ENCODE data around the gene DLG5.

The DLG5 gene

GRCh38 chr10:77869626-77870420 is 56.7 kb downstream of the DLG5 start:
- Histone ChIP-seq H3K27ac (ENCODE audit: low read length) (no peak overlapping the region), H3K9me3 (ENCODE audit: control insufficient read depth, low read depth, low read length) (no peaks in the 10 kb centered on the region), H3K4me3 (ENCODE audit: low read length) (no peak overlapping the region), H3K36me3 (ENCODE audit: control insufficient read depth, low read depth, low read length) (peaks cover 3% of the 10 kb centered on the region), H3K4me1 (ENCODE audit: control insufficient read depth, low read depth, low read length) (peaks cover 31% of the 10 kb centered on the region), H3K27me3 (ENCODE audit: control insufficient read depth, insufficient read depth, low read length) (no peaks in the 10 kb centered on the region), H3K9ac (ENCODE audit: low read length) (no peak overlapping the region)

GRCh38 chr10:77868523-77868922 is 58.0 kb downstream of the DLG5 start:
- H3K4me1 ChIP-seq (ENCODE audit: control insufficient read depth, low read depth, low read length) = peaks cover 35% of the 10 kb centered on the region
- no peak overlapping the region for H3K4me3 ChIP-seq (ENCODE audit: low read length)
- no peak overlapping the region for H3K27ac ChIP-seq (ENCODE audit: low read length)
- H3K36me3 ChIP-seq (ENCODE audit: control insufficient read depth, low read depth, low read length) = peaks cover 3% of the 10 kb centered on the region
- no peaks in the 10 kb centered on the region for H3K9me3 ChIP-seq (ENCODE audit: control insufficient read depth, low read depth, low read length)
- no peak overlapping the region for H3K9ac ChIP-seq (ENCODE audit: low read length)
- no peaks in the 10 kb centered on the region for H3K27me3 ChIP-seq (ENCODE audit: control insufficient read depth, insufficient read depth, low read length)

GRCh38 chr10:77867124-77867719 is 59.3 kb downstream of the DLG5 start:
- no peaks in the 10 kb centered on the region for H3K9me3 ChIP-seq (ENCODE audit: control insufficient read depth, low read depth, low read length)
- H3K9ac ChIP-seq (ENCODE audit: low read length) = no peak overlapping the region
- H3K36me3 ChIP-seq (ENCODE audit: control insufficient read depth, low read depth, low read length) = peaks cover 3% of the 10 kb centered on the region
- no peak overlapping the region for H3K27ac ChIP-seq (ENCODE audit: low read length)
- H3K27me3 ChIP-seq (ENCODE audit: control insufficient read depth, insufficient read depth, low read length) = no peaks in the 10 kb centered on the region
- peaks cover 32% of the 10 kb centered on the region for H3K4me1 ChIP-seq (ENCODE audit: control insufficient read depth, low read depth, low read length)
- no peak overlapping the region for H3K4me3 ChIP-seq (ENCODE audit: low read length)

GRCh38 chr10:77866598-77866997 is 60.0 kb downstream of the DLG5 start:
- Histone ChIP-seq H3K36me3 (ENCODE audit: control insufficient read depth, low read depth, low read length) (peaks cover 3% of the 10 kb centered on the region), H3K4me3 (ENCODE audit: low read length) (no peak overlapping the region), H3K9ac (ENCODE audit: low read length) (no peak overlapping the region), H3K27ac (ENCODE audit: low read length) (no peak overlapping the region), H3K9me3 (ENCODE audit: control insufficient read depth, low read depth, low read length) (no peaks in the 10 kb centered on the region), H3K27me3 (ENCODE audit: control insufficient read depth, insufficient read depth, low read length) (no peaks in the 10 kb centered on the region), H3K4me1 (ENCODE audit: control insufficient read depth, low read depth, low read length) (peaks cover 32% of the 10 kb centered on the region)

GRCh38 chr10:77865580-77866324 is 60.8 kb downstream of the DLG5 start:
- no peak overlapping the region for H3K27ac ChIP-seq (ENCODE audit: low read length)
- H3K36me3 ChIP-seq (ENCODE audit: control insufficient read depth, low read depth, low read length) = peaks cover 3% of the 10 kb centered on the region
- no peaks in the 10 kb centered on the region for H3K9me3 ChIP-seq (ENCODE audit: control insufficient read depth, low read depth, low read length)
- peaks cover 32% of the 10 kb centered on the region for H3K4me1 ChIP-seq (ENCODE audit: control insufficient read depth, low read depth, low read length)
- H3K9ac ChIP-seq (ENCODE audit: low read length) = no peak overlapping the region
- H3K27me3 ChIP-seq (ENCODE audit: control insufficient read depth, insufficient read depth, low read length) = no peaks in the 10 kb centered on the region
- no peak overlapping the region for H3K4me3 ChIP-seq (ENCODE audit: low read length)

GRCh38 chr10:77864151-77864851 is 62.3 kb downstream of the DLG5 start:
- Histone ChIP-seq H3K27ac (ENCODE audit: low read length) (no peak overlapping the region), H3K4me3 (ENCODE audit: low read length) (no peak overlapping the region), H3K4me1 (ENCODE audit: control insufficient read depth, low read depth, low read length) (peaks cover 32% of the 10 kb centered on the region), H3K9me3 (ENCODE audit: control insufficient read depth, low read depth, low read length) (no peaks in the 10 kb centered on the region), H3K27me3 (ENCODE audit: control insufficient read depth, insufficient read depth, low read length) (no peaks in the 10 kb centered on the region), H3K9ac (ENCODE audit: low read length) (no peak overlapping the region), H3K36me3 (ENCODE audit: control insufficient read depth, low read depth, low read length) (peaks cover 3% of the 10 kb centered on the region)

GRCh38 chr10:77863446-77863845 is 63.1 kb downstream of the DLG5 start:
- H3K27me3 ChIP-seq (ENCODE audit: control insufficient read depth, insufficient read depth, low read length) = no peaks in the 10 kb centered on the region
- no peak overlapping the region for H3K27ac ChIP-seq (ENCODE audit: low read length)
- H3K4me1 ChIP-seq (ENCODE audit: control insufficient read depth, low read depth, low read length) = peaks cover 32% of the 10 kb centered on the region
- H3K4me3 ChIP-seq (ENCODE audit: low read length) = no peak overlapping the region
- H3K36me3 ChIP-seq (ENCODE audit: control insufficient read depth, low read depth, low read length) = peaks cover 3% of the 10 kb centered on the region
- H3K9me3 ChIP-seq (ENCODE audit: control insufficient read depth, low read depth, low read length) = no peaks in the 10 kb centered on the region
- no peak overlapping the region for H3K9ac ChIP-seq (ENCODE audit: low read length)

- no peak overlapping the region for H3K4me3 ChIP-seq (ENCODE audit: low read length)
- H3K27ac ChIP-seq (ENCODE audit: low read length) = no peak overlapping the region
- H3K9me3 ChIP-seq (ENCODE audit: control insufficient read depth, low read depth, low read length) = no peaks in the 10 kb centered on the region
- H3K36me3 ChIP-seq (ENCODE audit: control insufficient read depth, low read depth, low read length) = peaks cover 3% of the 10 kb centered on the region
- H3K4me1 ChIP-seq (ENCODE audit: control insufficient read depth, low read depth, low read length) = peaks cover 27% of the 10 kb centered on the region
- H3K27me3 ChIP-seq (ENCODE audit: control insufficient read depth, insufficient read depth, low read length) = no peaks in the 10 kb centered on the region
- no peak overlapping the region for H3K9ac ChIP-seq (ENCODE audit: low read length)
Observed at GRCh38 chr10:77862595-77862994, 64.0 kb downstream of the DLG5 start.

- Histone ChIP-seq H3K27me3 (ENCODE audit: control insufficient read depth, insufficient read depth, low read length) (no peaks in the 10 kb centered on the region), H3K36me3 (ENCODE audit: control insufficient read depth, low read depth, low read length) (peaks cover 3% of the 10 kb centered on the region), H3K4me3 (ENCODE audit: low read length) (no peak overlapping the region), H3K27ac (ENCODE audit: low read length) (no peak overlapping the region), H3K9ac (ENCODE audit: low read length) (no peak overlapping the region), H3K9me3 (ENCODE audit: control insufficient read depth, low read depth, low read length) (no peaks in the 10 kb centered on the region), H3K4me1 (ENCODE audit: control insufficient read depth, low read depth, low read length) (peaks cover 19% of the 10 kb centered on the region)
Observed at GRCh38 chr10:77861366-77861765, 65.2 kb downstream of the DLG5 start.

GRCh38 chr10:77859865-77860282 is 66.7 kb downstream of the DLG5 start:
- H3K27ac ChIP-seq (ENCODE audit: low read length) = no peak overlapping the region
- no peaks in the 10 kb centered on the region for H3K27me3 ChIP-seq (ENCODE audit: control insufficient read depth, insufficient read depth, low read length)
- peaks cover 4% of the 10 kb centered on the region for H3K36me3 ChIP-seq (ENCODE audit: control insufficient read depth, low read depth, low read length)
- H3K9me3 ChIP-seq (ENCODE audit: control insufficient read depth, low read depth, low read length) = no peaks in the 10 kb centered on the region
- H3K4me3 ChIP-seq (ENCODE audit: low read length) = no peak overlapping the region
- peaks cover 5% of the 10 kb centered on the region for H3K4me1 ChIP-seq (ENCODE audit: control insufficient read depth, low read depth, low read length)
- H3K9ac ChIP-seq (ENCODE audit: low read length) = no peak overlapping the region

GRCh38 chr10:77859200-77859864 is 67.2 kb downstream of the DLG5 start:
- Histone ChIP-seq H3K27me3 (ENCODE audit: control insufficient read depth, insufficient read depth, low read length) (no peaks in the 10 kb centered on the region), H3K9me3 (ENCODE audit: control insufficient read depth, low read depth, low read length) (no peaks in the 10 kb centered on the region), H3K4me3 (ENCODE audit: low read length) (no peak overlapping the region), H3K9ac (ENCODE audit: low read length) (no peak overlapping the region), H3K4me1 (ENCODE audit: control insufficient read depth, low read depth, low read length) (no peaks in the 10 kb centered on the region), H3K27ac (ENCODE audit: low read length) (no peak overlapping the region), H3K36me3 (ENCODE audit: control insufficient read depth, low read depth, low read length) (peaks cover 4% of the 10 kb centered on the region)
